Stimulated activated CD4-positive, alpha-beta T cell treated with anti-CD3 and anti-CD28 coated beads, Interleukin-1b, Interleukin-23, amount 100 ng/mL, for 1 hour (primary cell): Measurements from ENCODE around the gene TMEM196.

Source experiments
- DNase-seq, 2 donors: peaks; one replicate each; pipeline ENCODE4 v3.0.0-alpha.2; 2020; ENCODE audit warnings: low read depth in 2 of 2

The TMEM196 gene

GRCh38 chr7:19772841-19773760 is at the start of gene TMEM196:
TSS of gene TMEM196 (minus strand) at chr7:19773617. CDS start at chr7:19772696, 921 bp downstream.
- DNase-seq: no peak

DNA sequence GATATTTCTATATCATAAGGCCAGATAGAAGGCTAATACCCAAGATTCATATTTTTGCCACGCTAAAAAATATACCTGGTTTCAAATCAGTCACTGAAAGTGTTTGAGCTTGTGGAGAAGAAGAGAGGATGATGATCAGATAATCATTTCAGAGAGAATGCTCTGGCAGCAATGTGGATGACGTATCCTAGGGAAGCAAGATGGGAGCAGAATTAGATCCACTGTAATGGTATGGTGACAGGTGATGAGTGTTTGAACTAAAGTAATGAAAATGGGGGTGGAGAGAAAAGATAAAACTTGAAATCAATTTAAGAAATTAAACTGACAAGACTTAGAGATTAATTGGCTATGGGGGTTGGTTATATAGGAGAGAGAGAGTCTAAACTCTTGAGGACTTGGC is 42.7 kb upstream of the TMEM196 start:
- DNase-seq: no peak

GRCh38 chr7:19815546-19815945 is 42.1 kb upstream of the TMEM196 start:
- no peak for DNase-seq

DNA sequence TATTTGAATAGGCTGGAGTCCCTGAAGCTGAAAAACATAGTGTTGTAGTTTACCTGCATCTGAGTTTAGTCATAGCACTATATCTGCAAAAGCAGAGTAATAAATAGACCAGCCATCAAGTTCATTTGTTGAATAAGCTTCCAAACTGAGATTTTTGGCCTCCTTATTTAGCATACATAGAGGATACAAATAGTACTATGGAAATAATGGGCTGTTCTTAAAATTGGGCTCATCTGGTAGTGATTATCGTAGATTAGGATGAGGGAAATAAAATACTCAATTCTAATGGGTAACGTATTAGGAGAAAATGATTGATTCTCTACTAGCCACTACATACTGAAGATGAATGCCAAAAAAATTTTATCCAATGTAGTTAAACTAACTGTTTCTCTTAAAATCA is 41.4 kb upstream of the TMEM196 start:
- DNase-seq: no peak

DNA sequence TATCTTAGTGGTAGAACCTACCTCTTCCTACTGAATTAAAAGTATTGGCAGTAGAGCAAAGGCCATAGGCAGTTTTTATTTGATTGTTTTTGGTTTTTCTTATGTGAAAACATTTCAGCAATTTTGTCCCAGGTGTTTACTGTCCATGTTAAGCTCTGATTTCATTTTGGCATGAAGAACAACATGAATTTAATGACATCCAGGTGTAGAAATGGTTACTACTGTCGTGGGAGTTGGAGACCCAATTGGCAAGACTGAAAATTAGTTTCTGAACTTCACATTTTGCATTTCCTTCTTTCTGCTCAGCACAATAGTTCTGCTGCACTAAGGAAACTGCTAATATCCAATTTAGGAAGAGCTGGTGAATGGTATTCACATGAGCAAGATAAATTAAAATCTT is 38.0 kb upstream of the TMEM196 start:
- no peak for DNase-seq

GRCh38 chr7:19798986-19799385 is 25.6 kb upstream of the TMEM196 start:
- no peak for DNase-seq

DNA sequence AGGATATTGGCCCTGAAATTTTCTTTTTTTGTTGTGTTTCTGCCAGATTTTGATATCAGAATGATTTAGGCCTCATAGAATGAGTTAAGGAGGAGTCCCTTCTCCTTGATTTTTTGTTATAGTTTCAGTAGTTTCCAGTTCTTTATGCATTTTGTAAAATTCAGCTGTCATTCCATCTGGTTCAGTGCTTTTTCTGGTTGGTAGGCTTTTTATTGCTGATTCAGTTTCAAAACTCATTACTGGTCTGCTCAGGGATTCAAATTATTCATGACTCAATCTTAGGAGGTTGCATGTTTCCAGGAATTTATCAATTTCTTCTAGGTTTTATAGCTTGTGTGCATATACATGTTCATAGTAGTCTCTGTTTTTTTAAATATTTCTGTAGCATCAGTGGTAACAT is 10.1 kb upstream of the TMEM196 start:
- DNase-seq: no peak

DNA sequence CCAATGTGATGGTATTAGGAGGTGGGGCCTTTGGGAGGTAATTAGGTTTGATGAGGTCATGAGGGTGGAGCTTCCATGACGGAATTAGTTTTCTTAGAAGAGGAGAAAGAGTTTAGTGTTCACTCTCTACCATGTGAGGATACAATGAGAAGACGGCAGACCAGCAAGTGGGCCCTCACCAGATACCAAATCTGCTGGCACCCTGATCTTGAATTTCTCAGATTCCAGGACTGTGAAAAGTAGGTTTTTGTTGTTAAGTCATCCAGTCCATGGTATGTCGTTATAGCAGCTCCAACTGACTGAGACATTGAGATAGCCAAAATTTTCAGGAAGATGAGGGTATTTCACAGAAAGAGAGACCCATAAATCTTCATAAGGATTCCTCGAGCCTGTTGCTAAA is 3.6 kb upstream of the TMEM196 start:
- DNase-seq: no peak

GRCh38 chr7:19775578-19775977 is 2.2 kb upstream of the TMEM196 start:
- no peak for DNase-seq

- DNase-seq: no peak
These were observed 1.1 kb downstream of the TMEM196 start for GRCh38 chr7:19772306-19772705.

- no peak for DNase-seq
These were observed 10.8 kb downstream of the TMEM196 start for GRCh38 chr7:19762631-19763030.

GRCh38 chr7:19754521-19755116 is 18.8 kb downstream of the TMEM196 start:
- DNase-seq: no peak

GRCh38 chr7:19752020-19752419 is 21.4 kb downstream of the TMEM196 start:
- DNase-seq: no peak

DNA sequence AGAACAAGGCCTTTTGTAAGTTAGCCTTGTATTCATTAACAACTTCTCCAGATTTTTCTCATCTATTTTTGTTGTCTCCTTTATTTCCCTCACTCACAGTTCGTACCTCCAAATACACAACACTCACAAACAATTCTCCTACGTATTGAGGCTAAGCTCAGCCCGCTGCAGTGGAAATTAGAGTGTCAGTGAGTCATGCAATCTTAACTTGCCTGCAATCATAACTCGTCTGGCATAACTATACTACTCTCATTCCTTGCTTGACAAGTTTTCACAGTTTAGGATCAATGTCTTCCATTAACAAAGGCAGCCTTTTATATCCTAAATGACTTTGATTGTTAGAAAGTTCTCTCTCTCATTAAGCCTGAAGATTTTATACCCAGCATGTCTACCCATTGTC is 23.8 kb downstream of the TMEM196 start:
- DNase-seq: no peak

DNA sequence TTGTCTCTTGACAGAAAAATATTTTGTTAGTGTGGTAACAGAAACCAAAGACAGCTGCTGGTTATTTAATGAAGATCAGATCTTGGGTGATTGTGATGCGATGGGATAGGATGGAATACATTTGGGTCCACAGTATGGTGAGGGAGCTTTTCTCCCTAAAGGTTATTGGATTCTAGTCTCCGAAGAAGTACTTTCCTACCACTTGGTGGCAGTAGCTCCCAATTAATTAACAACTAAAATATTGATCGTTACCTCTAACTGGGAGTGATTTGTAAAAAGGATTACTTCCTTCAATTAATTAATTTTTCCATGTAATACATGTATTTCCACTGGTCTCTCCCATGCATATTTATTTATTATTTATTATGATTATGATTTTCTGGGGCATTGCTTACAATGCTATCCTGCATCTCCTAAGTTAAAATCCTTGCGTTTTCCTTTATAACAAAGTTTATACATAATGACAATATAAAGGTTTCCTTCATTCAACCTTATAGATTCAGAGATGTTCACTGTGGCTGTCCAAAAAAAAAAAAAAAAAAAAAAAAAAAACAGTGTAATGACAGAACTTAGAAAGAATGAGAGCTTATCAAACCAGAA is 25.6 kb downstream of the TMEM196 start:
- no peak for DNase-seq

GRCh38 chr7:19744075-19744474 is 29.3 kb downstream of the TMEM196 start:
- DNase-seq: no peak

DNA sequence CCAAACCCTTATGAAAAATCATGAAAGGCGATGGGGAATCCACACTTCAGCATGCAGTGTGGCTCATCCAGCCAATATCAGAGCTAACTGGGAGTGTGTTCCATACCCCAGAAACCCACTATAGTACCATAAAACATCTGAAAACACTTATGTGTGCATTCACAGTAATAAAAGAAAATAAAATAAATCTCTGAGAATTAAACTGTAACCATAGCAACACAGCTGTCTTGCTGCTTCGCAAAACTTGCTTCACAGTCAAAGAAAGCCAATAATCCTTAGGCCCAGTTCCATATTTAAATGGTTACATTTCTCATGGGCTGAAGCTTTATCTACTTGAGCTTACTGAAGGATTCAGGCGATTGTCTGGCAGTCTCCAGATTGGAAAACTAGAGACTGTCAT is 44.7 kb downstream of the TMEM196 start:
- DNase-seq: no peak

DNA sequence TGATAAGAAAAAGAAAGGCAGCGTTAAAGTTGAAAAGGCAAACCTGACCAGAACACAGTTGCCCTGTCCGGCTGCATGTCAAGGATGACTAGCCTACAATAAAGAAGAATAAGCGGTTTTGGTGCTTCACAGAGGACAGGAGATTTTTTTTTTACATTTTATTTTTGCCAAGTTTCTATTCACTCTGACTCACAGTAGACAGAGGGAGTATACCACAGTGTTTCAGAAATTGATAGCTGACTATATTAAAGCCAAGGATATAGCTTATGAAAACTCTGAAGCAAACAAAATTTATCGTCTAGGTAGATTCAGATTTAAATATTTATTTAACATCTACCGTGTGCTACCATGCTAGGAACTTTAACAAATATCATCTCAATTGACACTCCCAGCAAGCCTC is 47.6 kb downstream of the TMEM196 start:
- DNase-seq: no peak

- no peak for DNase-seq
These were observed 57.9 kb downstream of the TMEM196 start for GRCh38 chr7:19715499-19715898.

DNA sequence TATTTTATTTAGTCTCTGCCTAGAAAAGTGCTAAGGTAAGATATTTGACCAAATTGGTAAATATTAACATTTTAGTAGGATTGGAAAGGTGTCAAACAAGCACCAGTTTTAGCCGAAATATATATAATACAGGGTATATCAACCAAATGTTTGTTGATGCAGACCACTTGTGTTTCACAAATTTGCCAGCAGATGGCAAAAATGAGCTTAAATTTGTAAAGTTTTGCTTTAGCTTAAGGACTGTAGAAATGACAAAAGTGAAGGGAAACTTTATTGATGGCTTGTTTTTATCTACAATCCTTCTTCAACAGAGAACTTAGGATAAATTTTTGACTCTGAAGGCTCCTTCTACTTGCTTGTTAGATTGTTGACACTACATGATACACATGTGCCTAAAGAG is 59.7 kb downstream of the TMEM196 start:
- peak in 1 of 2 donors; percentile 14 for DNase-seq

DNA sequence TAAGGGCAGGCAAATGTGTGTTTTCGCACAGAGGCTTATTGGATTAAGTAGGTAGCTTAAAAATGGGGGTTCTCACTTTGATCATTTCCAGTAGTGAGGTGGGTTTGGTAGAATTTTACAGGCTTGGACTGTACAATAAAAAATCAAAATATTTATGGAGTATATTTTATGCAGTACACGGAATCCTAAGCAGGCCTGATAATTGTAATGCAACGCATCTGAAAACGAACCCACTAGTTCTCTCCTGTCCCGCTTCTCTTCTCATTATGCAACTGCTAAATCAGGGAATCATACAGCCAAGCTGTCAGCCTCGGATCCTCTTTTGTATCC is 64.2 kb downstream of the TMEM196 start:
- DNase-seq: no peak

- peak; percentile 81 to 92 for DNase-seq
These were observed 64.8 kb downstream of the TMEM196 start, which contains the start of gene POLR1F for GRCh38 chr7:19708397-19709248. TSS of gene POLR1F (minus strand) at chr7:19709037. CDS start at chr7:19709016, 21 bp downstream.
